GM12865 (cell line): ENCODE measurements around the gene CDH15.

Experiments
- DNase-seq: peaks from one replicate; pipeline ENCODE4 v3.0.0; 2010; ENCODE audit warnings: low read depth
- H3K4me3 ChIP-seq: 2 replicates; pipeline ENCODE4 v1.5.1; 2011; ENCODE audit warnings: mild to moderate bottlenecking, low read depth, low read length, control low read depth
- TF ChIP-seq, protein P1 (sequence below): IDR thresholded peaks from 2 replicates; pipeline ENCODE4 v1.5.1; 2011; ENCODE audit warnings: low read length, control low read depth, low read depth, inconsistent platforms; ENCODE audit not compliant: insufficient read depth; ENCODE audit errors: missing control alignments

CDH15 gene

DNA sequence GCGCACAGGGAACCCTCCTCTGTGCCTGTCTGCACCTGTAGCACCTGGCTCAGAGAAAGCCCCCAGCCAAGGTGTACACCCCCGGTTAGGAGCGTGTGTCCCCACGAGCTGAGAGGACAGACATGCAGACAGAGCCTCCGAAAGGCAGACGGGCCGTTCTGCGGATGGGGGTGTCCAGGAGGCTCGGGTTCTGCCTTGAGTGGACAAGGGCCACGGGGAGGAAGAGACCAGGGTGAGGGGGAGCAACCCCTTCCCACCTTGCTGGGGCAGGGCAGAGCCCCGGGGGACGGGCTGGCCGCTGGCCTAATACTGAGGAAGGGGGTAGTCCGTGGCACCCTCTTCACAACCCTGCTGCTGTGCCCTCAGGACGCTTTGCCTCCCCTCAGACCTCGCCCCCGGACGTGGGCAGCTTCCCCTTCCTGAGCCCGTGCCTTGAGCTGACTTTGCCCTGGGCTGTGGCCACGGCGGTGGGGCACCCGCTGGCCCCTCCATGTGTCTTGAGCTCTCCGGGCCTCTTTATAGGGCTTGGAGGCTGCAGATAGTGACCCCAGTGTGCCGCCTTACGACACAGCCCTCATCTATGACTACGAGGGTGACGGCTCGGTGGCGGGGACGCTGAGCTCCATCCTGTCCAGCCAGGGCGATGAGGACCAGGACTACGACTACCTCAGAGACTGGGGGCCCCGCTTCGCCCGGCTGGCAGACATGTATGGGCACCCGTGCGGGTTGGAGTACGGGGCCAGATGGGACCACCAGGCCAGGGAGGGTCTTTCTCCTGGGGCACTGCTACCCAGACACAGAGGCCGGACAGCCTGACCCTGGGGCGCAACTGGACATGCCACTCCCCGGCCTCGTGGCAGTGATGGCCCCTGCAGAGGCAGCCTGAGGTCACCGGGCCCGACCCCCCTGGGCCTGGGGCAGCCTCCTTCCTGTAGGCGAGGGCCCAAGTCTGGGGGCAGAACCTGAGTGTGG lies 23.1 kb downstream of the CDH15 start:
- no peak for DNase-seq
- H3K4me3 ChIP-seq: no peak overlapping the region
- TF ChIP-seq, protein P1, sequence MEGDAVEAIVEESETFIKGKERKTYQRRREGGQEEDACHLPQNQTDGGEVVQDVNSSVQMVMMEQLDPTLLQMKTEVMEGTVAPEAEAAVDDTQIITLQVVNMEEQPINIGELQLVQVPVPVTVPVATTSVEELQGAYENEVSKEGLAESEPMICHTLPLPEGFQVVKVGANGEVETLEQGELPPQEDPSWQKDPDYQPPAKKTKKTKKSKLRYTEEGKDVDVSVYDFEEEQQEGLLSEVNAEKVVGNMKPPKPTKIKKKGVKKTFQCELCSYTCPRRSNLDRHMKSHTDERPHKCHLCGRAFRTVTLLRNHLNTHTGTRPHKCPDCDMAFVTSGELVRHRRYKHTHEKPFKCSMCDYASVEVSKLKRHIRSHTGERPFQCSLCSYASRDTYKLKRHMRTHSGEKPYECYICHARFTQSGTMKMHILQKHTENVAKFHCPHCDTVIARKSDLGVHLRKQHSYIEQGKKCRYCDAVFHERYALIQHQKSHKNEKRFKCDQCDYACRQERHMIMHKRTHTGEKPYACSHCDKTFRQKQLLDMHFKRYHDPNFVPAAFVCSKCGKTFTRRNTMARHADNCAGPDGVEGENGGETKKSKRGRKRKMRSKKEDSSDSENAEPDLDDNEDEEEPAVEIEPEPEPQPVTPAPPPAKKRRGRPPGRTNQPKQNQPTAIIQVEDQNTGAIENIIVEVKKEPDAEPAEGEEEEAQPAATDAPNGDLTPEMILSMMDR: no peak

GRCh38 chr16:89195521-89196171 lies 24.1 kb downstream of the CDH15 start:
- no peak overlapping the region for H3K4me3 ChIP-seq
- TF ChIP-seq, protein P1: no peak
- DNase-seq: no peak

- no peak overlapping the region for H3K4me3 ChIP-seq
- TF ChIP-seq, protein P1: no peak
- no peak for DNase-seq
Observed at GRCh38 chr16:89197033-89197632, 25.6 kb downstream of the CDH15 start.

- TF ChIP-seq, protein P1: no peak
- H3K4me3 ChIP-seq: no peak overlapping the region
- DNase-seq: no peak
Observed at GRCh38 chr16:89197633-89198416, 26.3 kb downstream of the CDH15 start.

DNA sequence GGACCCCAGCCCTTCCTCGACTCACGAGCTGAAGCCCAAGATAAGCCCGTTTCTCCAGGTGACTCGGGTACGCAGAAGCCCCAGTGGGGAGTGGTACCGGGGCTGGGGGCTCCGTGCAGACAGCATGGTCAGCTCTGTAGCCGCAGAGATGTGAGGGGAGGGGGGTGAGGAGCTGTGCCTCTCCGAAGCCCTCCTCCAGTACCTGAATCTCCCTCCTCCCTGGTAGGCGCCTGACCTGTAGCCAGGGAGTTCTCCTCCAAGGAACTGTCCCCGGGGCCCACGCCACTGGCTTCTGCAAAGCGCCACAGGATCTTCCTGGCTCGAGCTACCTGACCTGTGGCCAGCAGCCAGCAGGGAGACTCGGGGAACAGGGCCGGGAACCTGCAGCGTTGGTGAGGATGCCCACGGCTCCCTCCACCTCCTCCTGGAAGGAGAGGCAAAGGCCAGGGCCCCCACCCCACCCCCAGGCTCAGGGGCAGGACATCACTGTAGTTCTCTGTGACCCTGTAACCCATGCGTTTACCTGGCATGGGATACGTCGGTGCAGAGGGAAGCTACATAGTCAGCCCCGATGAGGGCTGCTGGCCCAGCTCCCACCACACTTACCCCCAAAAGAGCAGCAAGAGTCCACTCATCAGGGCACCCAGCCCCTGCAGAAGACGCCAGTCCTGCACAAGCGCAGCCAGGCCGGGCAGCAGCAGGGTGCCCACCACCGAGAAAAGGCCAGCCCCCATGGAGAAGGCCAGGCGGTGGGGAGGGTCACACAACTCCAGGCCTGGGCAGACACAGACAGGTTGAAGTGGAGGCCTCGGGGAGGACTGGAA lies 27.1 kb downstream of the CDH15 start:
- DNase-seq: no peak
- H3K4me3 ChIP-seq: no peak overlapping the region
- TF ChIP-seq, protein P1: no peak
